H9 (cell line): ENCODE results near the gene UBE3C. TPM values are rescaled to one million over a fixed set of nuclear protein-coding genes. Genes with fewer than 3 reads are reported as not detected.
A peak's percentile ranks its signal among the peaks of the same experiment; 100 is the strongest.

ENCODE experiments used
- DNase-seq: peaks from one replicate; pipeline ENCODE4 v3.0.0-alpha.2; 2017
- H2AFZ ChIP-seq: one replicate; pipeline ENCODE4 v1.6.1; 2013; ENCODE audit warnings: mild to moderate bottlenecking, low read length, control low read depth, moderate library complexity
- H2AK5ac ChIP-seq: 2 replicates; pipeline ENCODE4 v1.6.1; 2013; ENCODE audit warnings: low read length, control low read depth, mixed read lengths; ENCODE audit not compliant: insufficient read length
- H2BK120ac ChIP-seq: one replicate; pipeline ENCODE4 v1.6.1; 2013; ENCODE audit warnings: low read depth, mild to moderate bottlenecking, low read length, control low read depth, inconsistent platforms; ENCODE audit not compliant: poor library complexity, severe bottlenecking
- H2BK12ac ChIP-seq: 2 replicates; pipeline ENCODE4 v1.6.1; 2013; ENCODE audit warnings: low read length, control low read depth, mixed read lengths, low read depth; ENCODE audit not compliant: insufficient read length
- H2BK15ac ChIP-seq: 2 replicates; pipeline ENCODE4 v1.6.1; 2013; ENCODE audit warnings: low read depth, low read length, control low read depth
- H2BK20ac ChIP-seq: one replicate; pipeline ENCODE4 v1.6.1; 2013; ENCODE audit warnings: low read depth, mild to moderate bottlenecking, low read length, control low read depth, inconsistent platforms; ENCODE audit not compliant: poor library complexity, severe bottlenecking
- H2BK5ac ChIP-seq: 2 replicates; pipeline ENCODE4 v1.6.1; 2013; ENCODE audit warnings: low read length, control low read depth, mixed read lengths; ENCODE audit not compliant: insufficient read length
- H3K14ac ChIP-seq: 2 replicates; pipeline ENCODE4 v1.6.1; 2013; ENCODE audit warnings: low read length, control low read depth; ENCODE audit not compliant: insufficient read depth
- H3K18ac ChIP-seq: 2 replicates; pipeline ENCODE4 v1.6.1; 2013; ENCODE audit warnings: low read depth, mild to moderate bottlenecking, mixed read lengths, low read length, control low read depth; ENCODE audit not compliant: insufficient read length
- H3K23ac ChIP-seq: 2 replicates; pipeline ENCODE4 v1.6.1; 2013; ENCODE audit warnings: low read length, control low read depth, mixed read lengths, low read depth; ENCODE audit not compliant: insufficient read length
- H3K23me2 ChIP-seq: 2 replicates; pipeline ENCODE4 v1.6.1; 2013; ENCODE audit warnings: low read depth, mild to moderate bottlenecking, mixed read lengths, low read length, control low read depth; ENCODE audit not compliant: insufficient read length, poor library complexity, severe bottlenecking
- H3K27ac ChIP-seq: 2 replicates; pipeline ENCODE4 v1.5.1; 2013; ENCODE audit warnings: low read length, control low read depth, mixed read lengths, low read depth; ENCODE audit not compliant: insufficient read length
- H3K27me3 ChIP-seq: 2 replicates; pipeline ENCODE4 v1.6.1; 2013; ENCODE audit warnings: low read length, control low read depth, inconsistent platforms; ENCODE audit not compliant: insufficient read depth
- H3K4ac ChIP-seq: 2 replicates; pipeline ENCODE4 v1.6.1; 2013; ENCODE audit warnings: low read depth, mild to moderate bottlenecking, control low read depth, inconsistent platforms, low read length, moderate library complexity
- H3K4me1 ChIP-seq: 2 replicates; pipeline ENCODE4 v1.6.1; 2013; ENCODE audit warnings: low read length, control low read depth, inconsistent platforms; ENCODE audit not compliant: insufficient read depth
- H3K4me2 ChIP-seq: 2 replicates; pipeline ENCODE4 v1.6.1; 2013; ENCODE audit warnings: low read length, control low read depth, mixed read lengths; ENCODE audit not compliant: insufficient read length, insufficient read depth
- H3K56ac ChIP-seq: 2 replicates; pipeline ENCODE4 v1.6.1; 2013; ENCODE audit warnings: low read depth, mild to moderate bottlenecking, mixed read lengths, low read length, control low read depth; ENCODE audit not compliant: insufficient read length
- H3K79me1 ChIP-seq: 2 replicates; pipeline ENCODE4 v1.6.1; 2013; ENCODE audit warnings: low read depth, mild to moderate bottlenecking, moderate library complexity, low read length, control low read depth, inconsistent platforms; ENCODE audit not compliant: insufficient read depth, poor library complexity, severe bottlenecking
- H3K79me2 ChIP-seq: 2 replicates; pipeline ENCODE4 v1.6.1; 2013; ENCODE audit warnings: low read length, control low read depth, inconsistent platforms; ENCODE audit not compliant: insufficient read depth
- H3K9ac ChIP-seq: 2 replicates; pipeline ENCODE4 v1.6.1; 2013; ENCODE audit warnings: low read length, control low read depth, mixed read lengths; ENCODE audit not compliant: insufficient read length; ENCODE audit errors: extremely low read depth
- H3K9me3 ChIP-seq: one replicate; pipeline ENCODE4 v1.6.1; 2013; ENCODE audit warnings: low read depth, low read length, inconsistent platforms; ENCODE audit not compliant: control insufficient read depth
- H3T11ph ChIP-seq: one replicate; pipeline ENCODE4 v1.6.1; 2013; ENCODE audit warnings: mild to moderate bottlenecking, low read length, control low read depth, inconsistent platforms
- H4K20me1 ChIP-seq: one replicate; pipeline ENCODE4 v1.6.1; 2013; ENCODE audit not compliant: control insufficient read depth, insufficient read length, insufficient read depth
- H4K5ac ChIP-seq: 2 replicates; pipeline ENCODE4 v1.6.1; 2013; ENCODE audit warnings: low read depth, mild to moderate bottlenecking, mixed read lengths, low read length, control low read depth; ENCODE audit not compliant: insufficient read length
- H4K8ac ChIP-seq: replicated peaks from 2 replicates; pipeline ENCODE4 v1.6.1; 2013; ENCODE audit warnings: low read length, control low read depth, mixed read lengths, low read depth; ENCODE audit not compliant: insufficient read length
- H4K91ac ChIP-seq: 2 replicates; pipeline ENCODE4 v1.6.1; 2013; ENCODE audit warnings: low read depth, mild to moderate bottlenecking, moderate library complexity, mixed read lengths, low read length, control low read depth; ENCODE audit not compliant: insufficient read length
- H3K27ac Mint-ChIP-seq, 3 experiments: 2 replicates in 2 of 3; 3 replicates in 1 of 3; pipeline ENCODE4 v1.8.0; 2020 to 2021; ENCODE audit warnings: mixed read lengths in 3 of 3, mild to moderate bottlenecking in 1 of 3, moderate library complexity in 1 of 3
- H3K27me3 Mint-ChIP-seq: 2 replicates; pipeline ENCODE4 v1.8.0; 2021; ENCODE audit warnings: low read depth, mild to moderate bottlenecking, moderate library complexity, mixed read lengths
- H3K36me3 Mint-ChIP-seq, 3 experiments: 2 replicates in 2 of 3; 3 replicates in 1 of 3; pipeline ENCODE4 v1.8.0; 2020 to 2021; ENCODE audit warnings: low read depth in 3 of 3, mixed read lengths in 3 of 3; ENCODE audit not compliant: insufficient read depth in 1 of 3
- H3K4me1 Mint-ChIP-seq, 2 experiments: 2 replicates each; pipeline ENCODE4 v1.8.0; 2020; ENCODE audit warnings: mixed read lengths in 2 of 2
- H3K4me3 Mint-ChIP-seq, 2 experiments: 2 replicates in 1 of 2; 3 replicates in 1 of 2; pipeline ENCODE4 v1.8.0; 2020 to 2021; ENCODE audit warnings: mild to moderate bottlenecking in 2 of 2, mixed read lengths in 2 of 2, moderate library complexity in 1 of 2
- H3K9me3 Mint-ChIP-seq, 2 experiments: 2 replicates in 1 of 2; 3 replicates in 1 of 2; pipeline ENCODE4 v1.8.0; 2020; ENCODE audit warnings: mild to moderate bottlenecking in 2 of 2, mixed read lengths in 2 of 2, moderate library complexity in 1 of 2
- WGBS: extraction: QIAGEN DNeasy Blood & Tissue Kit; methylation state at CpG from one replicate; pipeline ENCODE4 v1.1.7; 2013; ENCODE audit warnings: missing lambda C conversion rate, low lambda C conversion rate, mixed read lengths; ENCODE audit not compliant: insufficient read length; ENCODE audit errors: extremely low coverage; 5-methylcytosine and 5-hydroxymethylcytosine counted together
- long read RNA-seq: library from polyadenylated mRNA; unstranded; transcript quantifications from one replicate; pipeline ENCODE4 v2.0.0, GENCODE V29; 2020
- total RNA-seq: library from RNA; stranded (reverse); gene quantifications from 2 replicates; pipeline ENCODE4 v1.2.1, GENCODE V29; 2021
- TF ChIP-seq, protein P1 (sequence below): fragments of 200-600 bp; sonication (generic); conservative IDR thresholded peaks from 3 replicates; pipeline ENCODE4 v1.8.0; 2021; ENCODE audit warnings: antibody characterized with exemption, mild to moderate bottlenecking

Gene UBE3C
- total RNA-seq: 59.4 and 63.3 TPM in 2 replicates
- long read RNA-seq, full-length matches to known transcripts: 5 of 25 reads
- long read RNA-seq, partial matches to known transcripts: 11 of 25 reads
- long read RNA-seq, other reads (novel, unspliced or antisense): 9 of 25 reads

DNA sequence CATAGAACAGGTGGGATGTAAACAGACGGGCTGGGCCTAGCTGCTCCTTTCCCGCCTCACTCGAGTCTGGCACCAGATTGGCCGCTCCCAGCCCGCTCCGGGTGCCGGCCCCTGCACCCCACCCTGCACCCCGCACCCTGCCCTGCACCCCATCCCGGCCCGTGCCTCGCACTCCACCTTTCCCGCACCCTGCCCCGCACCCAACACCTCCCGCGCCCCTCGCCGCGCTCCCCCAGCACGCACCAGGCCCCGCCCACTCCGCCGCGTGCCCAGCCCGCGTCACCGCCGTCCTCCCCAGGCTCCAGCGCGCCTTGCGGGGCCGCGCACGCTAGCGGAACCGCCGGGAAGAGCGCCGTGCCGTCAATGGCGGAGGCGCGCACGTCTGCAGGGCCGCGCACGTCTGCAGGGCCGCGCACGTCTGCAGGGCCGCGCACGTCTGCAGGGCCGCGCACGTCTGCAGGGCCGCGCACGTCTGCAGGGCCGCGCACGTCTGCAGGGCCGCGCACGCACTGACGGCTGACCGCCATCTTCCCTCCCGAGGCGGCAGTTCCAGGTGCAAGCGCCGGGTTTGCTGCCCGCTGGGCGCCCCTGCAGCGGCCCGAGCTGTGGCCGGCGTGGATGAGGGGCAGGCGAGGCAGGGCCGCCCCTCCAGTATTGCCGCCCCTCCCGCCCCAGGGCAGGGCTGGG lies at the start of gene UBE3C:
TSS of gene UBE3C (plus strand) at position 503 of the 687 bp plus-strand sequence. CDS start 347 bp downstream, outside the sequence.
- Histone ChIP-seq H2BK15ac (no peak within 1 kb of the TSS), H3K79me2 (peaks cover 40% of the 10 kb centered on the region), H3K4me1 (peaks cover 8% of the 10 kb centered on the region; the same call in 1 of the 2 replicates), H4K91ac (no peak within 1 kb of the TSS), H2BK20ac (no peak within 1 kb of the TSS), H3K56ac (no peak within 1 kb of the TSS), H3T11ph (no peak within 1 kb of the TSS), H3K79me1 (peaks cover 8% of the 10 kb centered on the region), H3K27me3 (no peaks in the 10 kb centered on the region), H3K27ac (no peak within 1 kb of the TSS), H3K9me3 (no peaks in the 10 kb centered on the region), H4K8ac (no peak within 1 kb of the TSS), H2BK120ac (peak within 1 kb of the TSS; percentile 54), H3K23me2 (peaks cover 14% of the 10 kb centered on the region), H2AK5ac (no peak within 1 kb of the TSS), H3K9ac (peak within 1 kb of the TSS; percentile 82), H3K4me2 (peak within 1 kb of the TSS; percentile 100), H2BK5ac (no peak within 1 kb of the TSS), H4K5ac (no peak within 1 kb of the TSS), H3K4ac (no peak within 1 kb of the TSS), H3K14ac (peak within 1 kb of the TSS; percentile 96), H2AFZ (no peak within 1 kb of the TSS), H3K18ac (peak within 1 kb of the TSS; percentile 98), H3K23ac (peak within 1 kb of the TSS; percentile 63), H4K20me1 (no peaks in the 10 kb centered on the region), H2BK12ac (no peak within 1 kb of the TSS)
- no peaks in the 10 kb centered on the region for H3K9me3 Mint-ChIP-seq
- peak within 1 kb of the TSS in 2 of 3 experiments; percentile 18 to 49; a peak in 3 of 7 replicates for H3K27ac Mint-ChIP-seq
- TF ChIP-seq, protein P1, sequence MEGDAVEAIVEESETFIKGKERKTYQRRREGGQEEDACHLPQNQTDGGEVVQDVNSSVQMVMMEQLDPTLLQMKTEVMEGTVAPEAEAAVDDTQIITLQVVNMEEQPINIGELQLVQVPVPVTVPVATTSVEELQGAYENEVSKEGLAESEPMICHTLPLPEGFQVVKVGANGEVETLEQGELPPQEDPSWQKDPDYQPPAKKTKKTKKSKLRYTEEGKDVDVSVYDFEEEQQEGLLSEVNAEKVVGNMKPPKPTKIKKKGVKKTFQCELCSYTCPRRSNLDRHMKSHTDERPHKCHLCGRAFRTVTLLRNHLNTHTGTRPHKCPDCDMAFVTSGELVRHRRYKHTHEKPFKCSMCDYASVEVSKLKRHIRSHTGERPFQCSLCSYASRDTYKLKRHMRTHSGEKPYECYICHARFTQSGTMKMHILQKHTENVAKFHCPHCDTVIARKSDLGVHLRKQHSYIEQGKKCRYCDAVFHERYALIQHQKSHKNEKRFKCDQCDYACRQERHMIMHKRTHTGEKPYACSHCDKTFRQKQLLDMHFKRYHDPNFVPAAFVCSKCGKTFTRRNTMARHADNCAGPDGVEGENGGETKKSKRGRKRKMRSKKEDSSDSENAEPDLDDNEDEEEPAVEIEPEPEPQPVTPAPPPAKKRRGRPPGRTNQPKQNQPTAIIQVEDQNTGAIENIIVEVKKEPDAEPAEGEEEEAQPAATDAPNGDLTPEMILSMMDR: no peak
- peak within 1 kb of the TSS; percentile 83 to 89 for H3K4me3 Mint-ChIP-seq
- H3K4me1 Mint-ChIP-seq: peaks cover 25 to 29% of the 10 kb centered on the region in 2 experiments
- peaks cover 7% of the 10 kb centered on the region for H3K27me3 Mint-ChIP-seq
- WGBS: no CpG with 5 or more reads among the region's 80 CpGs
- peaks cover 13 to 33% (median 30%) of the 10 kb centered on the region in 3 experiments; a peak in 6 of 7 replicates for H3K36me3 Mint-ChIP-seq
- peak; percentile 87 for DNase-seq
